CD1c-positive myeloid dendritic cell (primary cell): ENCODE data around the gene TGFBRAP1.

Experiments
- DNase-seq: peaks from one replicate; pipeline ENCODE4 v3.0.0-alpha.2; 2016; ENCODE audit errors: extremely low spot score

The TGFBRAP1 gene

DNA sequence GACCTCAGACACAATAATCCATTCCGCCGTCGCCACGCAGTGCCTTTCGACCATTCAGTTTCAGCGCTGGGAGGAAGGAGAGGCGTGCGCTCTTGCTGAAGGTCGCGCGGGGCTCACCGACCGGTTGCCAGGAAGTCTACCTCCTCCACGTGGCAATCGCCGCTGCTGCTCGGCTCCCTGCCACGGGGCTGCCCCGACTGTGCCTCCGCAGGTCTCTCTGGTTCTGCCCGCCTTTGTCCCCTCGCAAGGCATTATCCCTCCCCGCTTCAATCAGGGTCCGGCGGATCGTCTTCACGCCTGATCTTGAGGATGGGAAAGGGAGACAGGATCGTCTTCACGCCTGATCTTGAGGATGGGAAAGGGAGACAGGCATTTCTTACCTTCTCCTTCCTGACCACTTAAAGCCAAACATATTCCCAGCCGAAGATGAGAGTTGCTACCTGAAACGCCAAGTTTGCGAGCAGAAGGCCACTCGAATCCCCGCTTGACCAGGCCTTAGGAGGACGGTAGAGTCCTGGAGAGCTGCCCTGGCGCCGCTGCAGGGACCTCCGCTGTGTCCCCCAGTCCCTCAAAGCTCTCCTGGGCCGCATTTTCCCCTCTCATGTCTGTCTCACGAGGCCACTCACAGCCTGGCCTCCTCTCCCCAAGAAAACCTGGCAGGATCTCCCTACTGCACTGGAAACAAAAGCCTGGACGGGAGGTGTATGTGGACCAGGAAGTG is 92.3 kb downstream of the TGFBRAP1 start:
- DNase-seq, result no peak

GRCh38 chr2:105236060-105236424 is 93.5 kb downstream of the TGFBRAP1 start:
- DNase-seq, result no peak

DNA sequence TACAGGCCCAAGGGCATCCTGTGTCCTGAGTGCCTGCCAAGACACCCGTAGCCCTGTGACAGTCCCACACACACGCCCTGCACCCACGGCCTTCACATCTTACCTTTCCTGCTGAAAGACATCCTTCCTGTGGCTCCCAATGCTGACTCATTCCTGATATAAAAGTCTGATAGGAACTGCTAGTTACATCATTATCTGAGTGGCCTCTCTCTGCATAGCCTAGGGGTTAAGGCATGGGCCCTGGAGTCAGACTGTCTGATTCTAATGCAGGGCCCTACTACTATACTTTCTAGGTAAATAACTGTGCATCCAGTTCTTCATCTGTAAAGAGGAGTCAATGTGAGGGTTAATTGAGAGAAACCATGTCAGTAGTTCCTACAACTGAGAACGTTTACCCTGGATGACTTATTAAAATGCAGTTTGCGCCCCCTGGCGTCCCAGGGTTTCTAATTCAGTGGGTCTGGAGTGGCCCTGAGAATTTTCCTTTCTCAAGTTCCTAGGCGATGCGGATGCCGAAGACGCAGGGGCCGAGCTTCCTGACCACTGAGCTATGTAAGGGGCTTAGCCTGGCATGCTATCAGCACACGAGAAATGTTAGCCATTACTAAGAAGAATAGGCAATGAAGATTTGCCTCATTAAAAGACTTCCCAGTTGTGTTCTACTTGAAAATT is 94.0 kb downstream of the TGFBRAP1 start:
- DNase-seq, result peak; percentile 81

DNA sequence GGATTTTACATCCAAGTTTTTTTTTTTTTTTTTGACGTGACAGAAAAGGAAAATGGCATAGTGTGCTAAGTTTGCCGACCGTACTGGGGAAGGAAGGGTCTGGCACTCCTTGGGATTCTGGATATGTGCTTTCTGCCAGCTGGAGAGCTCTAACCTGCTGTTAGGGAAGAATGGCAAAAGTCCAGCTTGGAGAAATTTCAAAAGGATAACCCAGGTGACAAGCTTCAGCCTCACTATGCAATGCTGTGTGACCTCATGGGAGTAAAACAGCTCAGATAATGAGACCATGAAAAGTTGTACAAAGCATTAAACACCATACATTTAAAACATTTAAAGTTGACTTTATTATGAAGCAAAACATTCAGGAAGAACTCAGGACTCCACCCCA is 98.3 kb downstream of the TGFBRAP1 start:
- no peak for DNase-seq

GRCh38 chr2:105224444-105224843 is 105.1 kb downstream of the TGFBRAP1 start:
- DNase-seq, result no peak

DNA sequence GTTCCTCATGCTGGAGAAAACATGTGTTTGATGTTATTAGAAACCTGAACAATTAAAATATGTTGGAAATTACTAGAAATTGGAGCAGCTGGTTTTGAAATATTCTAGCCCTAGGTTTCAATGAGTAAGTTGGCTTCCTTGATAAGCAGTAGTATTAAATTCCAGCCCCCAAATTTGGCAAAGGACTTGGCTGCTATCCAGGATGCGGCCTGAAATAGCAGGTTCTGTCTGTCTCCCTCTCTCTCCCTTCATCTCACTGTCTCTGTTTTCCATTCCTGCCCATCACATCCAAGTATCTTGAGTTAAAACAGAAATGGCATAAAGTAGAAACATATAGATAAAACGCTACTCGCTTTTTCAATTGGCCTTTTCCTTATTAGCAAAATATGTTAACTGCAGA is 108.9 kb downstream of the TGFBRAP1 start:
- DNase-seq, result no peak

GRCh38 chr2:105215586-105216192 is 113.8 kb downstream of the TGFBRAP1 start:
- DNase-seq, result no peak
